Measurements from ENCODE around the gene NSMCE1.

The NSMCE1 gene

GRCh38 chr16:27228621-27229501 lies 39.7 kb downstream of the NSMCE1 start:
- DNase-seq = no peak

- DNase-seq = no peak
These were observed 40.5 kb downstream of the NSMCE1 start for GRCh38 chr16:27228045-27228444.

GRCh38 chr16:27226976-27227705 lies 41.4 kb downstream of the NSMCE1 start:
- no peak for DNase-seq

- peak; percentile 81 for DNase-seq
These were observed 42.1 kb downstream of the NSMCE1 start for GRCh38 chr16:27226476-27226875.

- DNase-seq = peak; percentile 17
These were observed 42.8 kb downstream of the NSMCE1 start for GRCh38 chr16:27225536-27226360.

GRCh38 chr16:27224741-27225300 lies 43.8 kb downstream of the NSMCE1 start:
- DNase-seq = no peak

GRCh38 chr16:27224271-27224737 lies 44.3 kb downstream of the NSMCE1 start:
- DNase-seq = no peak

GRCh38 chr16:27223701-27224100 lies 44.9 kb downstream of the NSMCE1 start:
- no peak for DNase-seq

- no peak for DNase-seq
These were observed 45.4 kb downstream of the NSMCE1 start for GRCh38 chr16:27223226-27223610.

GRCh38 chr16:27222249-27223225 lies 46.0 kb downstream of the NSMCE1 start:
- no peak for DNase-seq

- no peak for DNase-seq
These were observed 46.9 kb downstream of the NSMCE1 start for GRCh38 chr16:27221576-27222248.

- no peak for DNase-seq
These were observed 47.6 kb downstream of the NSMCE1 start for GRCh38 chr16:27220991-27221390.

GRCh38 chr16:27220527-27220926 lies 48.0 kb downstream of the NSMCE1 start:
- DNase-seq = no peak

- no peak for DNase-seq
These were observed 48.5 kb downstream of the NSMCE1 start for GRCh38 chr16:27220120-27220519.

GRCh38 chr16:27219161-27219560 lies 49.4 kb downstream of the NSMCE1 start:
- no peak for DNase-seq

- no peak for DNase-seq
These were observed 49.8 kb downstream of the NSMCE1 start for GRCh38 chr16:27218756-27219155.

- no peak for DNase-seq
These were observed 51.3 kb downstream of the NSMCE1 start for GRCh38 chr16:27217256-27217655.

- DNase-seq = no peak
These were observed 52.2 kb downstream of the NSMCE1 start for GRCh38 chr16:27216297-27216885.

GRCh38 chr16:27215660-27216059 lies 52.9 kb downstream of the NSMCE1 start:
- no peak for DNase-seq
